COR-L47 (cell line): ENCODE data around the gene PGAP1.

Experiments
- DNase-seq: peaks from one replicate; lab custom pipeline; 2025; lab: John Stamatoyannopoulos, UW

PGAP1 gene

GRCh38 chr2:196926562-196927375 is at the start of gene PGAP1:
Gene PGAP1, minus strand, starts transcription at chr2:196926707. Its CDS starts 91 bp downstream, at chr2:196926616.
- DNase-seq: peak; percentile 98

- DNase-seq: no peak
These were observed 48.5 kb upstream of the PGAP1 start for GRCh38 chr2:196974970-196975369.

- no peak for DNase-seq
These were observed 45.2 kb upstream of the PGAP1 start for GRCh38 chr2:196971574-196972279.

GRCh38 chr2:196970099-196970498 is 43.6 kb upstream of the PGAP1 start:
- DNase-seq: no peak

GRCh38 chr2:196968516-196968915 is 42.0 kb upstream of the PGAP1 start:
- DNase-seq: no peak

- no peak for DNase-seq
These were observed 41.3 kb upstream of the PGAP1 start for GRCh38 chr2:196967775-196968174.

GRCh38 chr2:196967116-196967515 is 40.6 kb upstream of the PGAP1 start:
- no peak for DNase-seq

GRCh38 chr2:196966061-196966460 is 39.6 kb upstream of the PGAP1 start:
- no peak for DNase-seq

GRCh38 chr2:196965651-196966050 is 39.1 kb upstream of the PGAP1 start:
- DNase-seq: no peak

GRCh38 chr2:196963961-196964360 is 37.5 kb upstream of the PGAP1 start:
- no peak for DNase-seq

GRCh38 chr2:196963043-196963442 is 36.5 kb upstream of the PGAP1 start:
- no peak for DNase-seq

GRCh38 chr2:196962325-196962724 is 35.8 kb upstream of the PGAP1 start:
- no peak for DNase-seq

- DNase-seq: no peak
These were observed 35.4 kb upstream of the PGAP1 start for GRCh38 chr2:196961889-196962288.

- DNase-seq: no peak
These were observed 33.3 kb upstream of the PGAP1 start for GRCh38 chr2:196959734-196960338.

GRCh38 chr2:196959281-196959680 is 32.8 kb upstream of the PGAP1 start:
- DNase-seq: no peak

- peak; percentile 30 for DNase-seq
These were observed 31.5 kb upstream of the PGAP1 start for GRCh38 chr2:196957881-196958525.

GRCh38 chr2:196957442-196957841 is 30.9 kb upstream of the PGAP1 start:
- no peak for DNase-seq

- DNase-seq: no peak
These were observed 29.6 kb upstream of the PGAP1 start for GRCh38 chr2:196956069-196956468.

GRCh38 chr2:196955036-196955435 is 28.5 kb upstream of the PGAP1 start:
- DNase-seq: no peak

- DNase-seq: no peak
These were observed 27.5 kb upstream of the PGAP1 start for GRCh38 chr2:196954001-196954400.

- DNase-seq: no peak
These were observed 26.4 kb upstream of the PGAP1 start for GRCh38 chr2:196952936-196953335.

GRCh38 chr2:196951973-196952372 is 25.5 kb upstream of the PGAP1 start:
- no peak for DNase-seq
